ENCODE measurements around the gene PALM2AKAP2. TPM values are rescaled to one million over a fixed set of nuclear protein-coding genes. Genes with fewer than 3 reads are reported as not detected.

The PALM2AKAP2 gene
- total and polyA plus RNA-seq, 2 experiments from 2014 or later: 2.5 to 7.9 TPM

GRCh38 chr9:109735801-109736200, 44.2 kb upstream of the PALM2AKAP2 start (continued):
- TF ChIP-seq, protein P1, sequence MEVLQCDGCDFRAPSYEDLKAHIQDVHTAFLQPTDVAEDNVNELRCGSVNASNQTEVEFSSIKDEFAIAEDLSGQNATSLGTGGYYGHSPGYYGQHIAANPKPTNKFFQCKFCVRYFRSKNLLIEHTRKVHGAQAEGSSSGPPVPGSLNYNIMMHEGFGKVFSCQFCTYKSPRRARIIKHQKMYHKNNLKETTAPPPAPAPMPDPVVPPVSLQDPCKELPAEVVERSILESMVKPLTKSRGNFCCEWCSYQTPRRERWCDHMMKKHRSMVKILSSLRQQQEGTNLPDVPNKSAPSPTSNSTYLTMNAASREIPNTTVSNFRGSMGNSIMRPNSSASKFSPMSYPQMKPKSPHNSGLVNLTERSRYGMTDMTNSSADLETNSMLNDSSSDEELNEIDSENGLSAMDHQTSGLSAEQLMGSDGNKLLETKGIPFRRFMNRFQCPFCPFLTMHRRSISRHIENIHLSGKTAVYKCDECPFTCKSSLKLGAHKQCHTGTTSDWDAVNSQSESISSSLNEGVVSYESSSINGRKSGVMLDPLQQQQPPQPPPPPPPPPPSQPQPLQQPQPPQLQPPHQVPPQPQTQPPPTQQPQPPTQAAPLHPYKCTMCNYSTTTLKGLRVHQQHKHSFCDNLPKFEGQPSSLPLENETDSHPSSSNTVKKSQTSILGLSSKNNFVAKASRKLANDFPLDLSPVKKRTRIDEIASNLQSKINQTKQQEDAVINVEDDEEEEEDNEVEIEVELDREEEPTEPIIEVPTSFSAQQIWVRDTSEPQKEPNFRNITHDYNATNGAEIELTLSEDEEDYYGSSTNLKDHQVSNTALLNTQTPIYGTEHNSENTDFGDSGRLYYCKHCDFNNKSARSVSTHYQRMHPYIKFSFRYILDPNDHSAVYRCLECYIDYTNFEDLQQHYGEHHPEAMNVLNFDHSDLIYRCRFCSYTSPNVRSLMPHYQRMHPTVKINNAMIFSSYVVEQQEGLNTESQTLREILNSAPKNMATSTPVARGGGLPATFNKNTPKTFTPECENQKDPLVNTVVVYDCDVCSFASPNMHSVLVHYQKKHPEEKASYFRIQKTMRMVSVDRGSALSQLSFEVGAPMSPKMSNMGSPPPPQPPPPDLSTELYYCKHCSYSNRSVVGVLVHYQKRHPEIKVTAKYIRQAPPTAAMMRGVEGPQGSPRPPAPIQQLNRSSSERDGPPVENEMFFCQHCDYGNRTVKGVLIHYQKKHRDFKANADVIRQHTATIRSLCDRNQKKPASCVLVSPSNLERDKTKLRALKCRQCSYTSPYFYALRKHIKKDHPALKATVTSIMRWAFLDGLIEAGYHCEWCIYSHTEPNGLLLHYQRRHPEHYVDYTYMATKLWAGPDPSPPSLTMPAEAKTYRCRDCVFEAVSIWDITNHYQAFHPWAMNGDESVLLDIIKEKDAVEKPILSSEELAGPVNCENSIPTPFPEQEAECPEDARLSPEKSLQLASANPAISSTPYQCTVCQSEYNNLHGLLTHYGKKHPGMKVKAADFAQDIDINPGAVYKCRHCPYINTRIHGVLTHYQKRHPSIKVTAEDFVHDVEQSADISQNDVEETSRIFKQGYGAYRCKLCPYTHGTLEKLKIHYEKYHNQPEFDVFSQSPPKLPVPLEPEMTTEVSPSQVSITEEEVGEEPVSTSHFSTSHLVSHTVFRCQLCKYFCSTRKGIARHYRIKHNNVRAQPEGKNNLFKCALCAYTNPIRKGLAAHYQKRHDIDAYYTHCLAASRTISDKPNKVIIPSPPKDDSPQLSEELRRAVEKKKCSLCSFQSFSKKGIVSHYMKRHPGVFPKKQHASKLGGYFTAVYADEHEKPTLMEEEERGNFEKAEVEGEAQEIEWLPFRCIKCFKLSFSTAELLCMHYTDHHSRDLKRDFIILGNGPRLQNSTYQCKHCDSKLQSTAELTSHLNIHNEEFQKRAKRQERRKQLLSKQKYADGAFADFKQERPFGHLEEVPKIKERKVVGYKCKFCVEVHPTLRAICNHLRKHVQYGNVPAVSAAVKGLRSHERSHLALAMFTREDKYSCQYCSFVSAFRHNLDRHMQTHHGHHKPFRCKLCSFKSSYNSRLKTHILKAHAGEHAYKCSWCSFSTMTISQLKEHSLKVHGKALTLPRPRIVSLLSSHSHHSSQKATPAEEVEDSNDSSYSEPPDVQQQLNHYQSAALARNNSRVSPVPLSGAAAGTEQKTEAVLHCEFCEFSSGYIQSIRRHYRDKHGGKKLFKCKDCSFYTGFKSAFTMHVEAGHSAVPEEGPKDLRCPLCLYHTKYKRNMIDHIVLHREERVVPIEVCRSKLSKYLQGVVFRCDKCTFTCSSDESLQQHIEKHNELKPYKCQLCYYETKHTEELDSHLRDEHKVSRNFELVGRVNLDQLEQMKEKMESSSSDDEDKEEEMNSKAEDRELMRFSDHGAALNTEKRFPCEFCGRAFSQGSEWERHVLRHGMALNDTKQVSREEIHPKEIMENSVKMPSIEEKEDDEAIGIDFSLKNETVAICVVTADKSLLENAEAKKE (CRISPR knock-in tag; IDR thresholded peaks at IDR 0.05): no peak
- TF ChIP-seq EZH2phosphoT487 (IDR thresholded peaks at IDR 0.05; ENCODE audit: unreplicated experiment) (no peak), ZNF331 (CRISPR knock-in tag; IDR thresholded peaks at IDR 0.05; ENCODE audit: low read depth) (no peak)

DNA sequence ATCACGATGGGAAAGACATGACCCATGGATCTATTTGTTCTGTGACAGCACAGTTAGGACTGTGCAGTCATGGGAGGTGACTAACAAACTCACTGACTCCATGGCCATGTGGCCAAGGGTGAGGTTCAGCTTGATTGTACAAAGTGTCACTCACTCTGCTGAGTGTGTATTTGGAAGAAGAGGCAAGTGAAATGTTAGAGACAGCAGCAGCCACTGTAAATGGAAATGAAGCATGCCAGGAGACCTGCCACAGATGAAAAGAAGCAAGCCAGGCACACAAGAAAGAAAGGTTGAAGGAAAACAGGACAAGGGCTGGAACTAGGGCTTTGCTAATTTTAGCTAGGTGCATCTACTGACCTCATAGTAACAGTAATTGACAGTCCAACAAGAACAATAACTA, 42.7 kb upstream of the PALM2AKAP2 start:
- Mint-ChIP-seq H3K27ac (no peak overlapping the region), H3K4me1 (peaks cover 4% of the 10 kb centered on the region; the same call in 2 of the 3 replicates), H3K4me3 (no peak overlapping the region), H3K36me3 (ENCODE audit: low read depth) (no peaks in the 10 kb centered on the region), H3K9me3 (no peaks in the 10 kb centered on the region), H3K27me3 (ENCODE audit: insufficient read depth, low read depth, poor library complexity) (peaks cover 10% of the 10 kb centered on the region)
- no peaks in the 10 kb centered on the region for H3K36me3 ChIP-seq (ENCODE audit: insufficient read depth)
- no peaks in the 10 kb centered on the region for H4K20me1 ChIP-seq (replicated peaks; ENCODE audit: insufficient read depth)
- peaks cover 18% of the 10 kb centered on the region; the same call in 1 of the 2 replicates for H3K9me2 ChIP-seq (ENCODE audit: insufficient read depth)
- no peaks in the 10 kb centered on the region for H3K27me3 ChIP-seq (ENCODE audit: insufficient read depth)
- H3K4me3 ChIP-seq: no peak overlapping the region
- DNase-seq (ENCODE audit: low spot score) (no peak), ATAC-seq (no peak)
- H3K4me1 ChIP-seq (ENCODE audit: insufficient read depth): no peaks in the 10 kb centered on the region
- H3F3A ChIP-seq (replicated peaks; ENCODE audit: low read depth): no peaks in the 10 kb centered on the region
- H3K4me2 ChIP-seq: no peak overlapping the region
- no peak overlapping the region for H3K27ac ChIP-seq (ENCODE audit: low read depth)
- no peaks in the 10 kb centered on the region for H3K79me2 ChIP-seq (replicated peaks; ENCODE audit: insufficient read depth)
- peak overlapping the region; percentile 38; the same call in 1 of the 2 replicates for H2AFZ ChIP-seq
- TF ChIP-seq EZH2 (IDR thresholded peaks at IDR 0.05; ENCODE audit: low read depth, unreplicated experiment): no peak
- TF ChIP-seq ZNF114 (CRISPR knock-in tag; IDR thresholded peaks at IDR 0.05): no peak
- TF ChIP-seq CREB1 (CRISPR knock-in tag; IDR thresholded peaks at IDR 0.05; ENCODE audit: low read depth): no peak
- no peak for TF ChIP-seq ZNF331 (CRISPR knock-in tag; IDR thresholded peaks at IDR 0.05; ENCODE audit: low read depth)
- no peak for TF ChIP-seq REST (IDR thresholded peaks at IDR 0.05; ENCODE audit: unreplicated experiment)
- no peak for TF ChIP-seq NANOG (IDR thresholded peaks at IDR 0.05; ENCODE audit: borderline replicate concordance)
- TF ChIP-seq, protein P2, sequence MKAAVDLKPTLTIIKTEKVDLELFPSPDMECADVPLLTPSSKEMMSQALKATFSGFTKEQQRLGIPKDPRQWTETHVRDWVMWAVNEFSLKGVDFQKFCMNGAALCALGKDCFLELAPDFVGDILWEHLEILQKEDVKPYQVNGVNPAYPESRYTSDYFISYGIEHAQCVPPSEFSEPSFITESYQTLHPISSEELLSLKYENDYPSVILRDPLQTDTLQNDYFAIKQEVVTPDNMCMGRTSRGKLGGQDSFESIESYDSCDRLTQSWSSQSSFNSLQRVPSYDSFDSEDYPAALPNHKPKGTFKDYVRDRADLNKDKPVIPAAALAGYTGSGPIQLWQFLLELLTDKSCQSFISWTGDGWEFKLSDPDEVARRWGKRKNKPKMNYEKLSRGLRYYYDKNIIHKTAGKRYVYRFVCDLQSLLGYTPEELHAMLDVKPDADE (IDR thresholded peaks at IDR 0.05): no peak
- no peak for TF ChIP-seq JUNB (IDR thresholded peaks at IDR 0.05; ENCODE audit: unreplicated experiment)
- no peak for TF ChIP-seq EZH2phosphoT487 (IDR thresholded peaks at IDR 0.05; ENCODE audit: unreplicated experiment)
- no peak for TF ChIP-seq STAT1 (IDR thresholded peaks at IDR 0.05; ENCODE audit: unreplicated experiment)
- no peak for TF ChIP-seq CTCF (conservative IDR thresholded peaks at IDR 0.05; ENCODE audit: low read depth in 2 of 2)
- TF ChIP-seq POLR2AphosphoS5 (IDR thresholded peaks at IDR 0.05; ENCODE audit: low read depth): no peak

Data from GM23338 (cell line).